Measurements from ENCODE around the gene NEURL4.
"Not testable (repeated sequence)": the region's sequence is repeated elsewhere in the genome, so short reads cannot be mapped to it uniquely, and the experiment has no call there.

Gene NEURL4

DNA sequence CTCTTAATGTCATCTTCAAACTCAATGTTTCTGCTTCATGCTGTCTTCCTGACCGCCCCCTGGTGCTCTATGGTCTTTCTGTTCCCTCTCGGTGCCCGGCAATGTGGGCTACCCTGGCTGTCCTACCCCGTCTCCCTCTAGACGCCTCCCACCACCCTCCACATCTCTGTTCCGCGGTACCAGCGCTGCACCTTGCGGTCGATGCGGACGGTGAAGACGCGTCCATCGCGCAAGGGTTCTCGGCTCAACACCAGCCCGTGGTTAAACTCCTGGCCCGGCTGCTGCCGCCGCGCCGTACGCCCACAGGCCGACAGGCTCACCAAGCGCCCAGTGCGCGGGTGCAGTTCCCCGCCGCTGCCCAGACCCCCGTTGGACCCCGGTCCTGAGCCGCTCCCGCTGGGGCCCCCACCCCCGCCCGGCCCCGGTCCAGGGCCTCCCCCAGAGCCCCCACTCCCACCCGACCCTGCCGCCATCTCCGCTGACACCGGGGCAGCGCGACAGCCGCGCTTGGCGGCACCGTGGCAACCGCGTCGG is at the start of gene NEURL4:
Gene NEURL4, minus strand, starts transcription at position 496 of the 534 bp plus-strand sequence. Its CDS starts 23 bp downstream, at position 473.
- DNase-seq: no peak

DNA sequence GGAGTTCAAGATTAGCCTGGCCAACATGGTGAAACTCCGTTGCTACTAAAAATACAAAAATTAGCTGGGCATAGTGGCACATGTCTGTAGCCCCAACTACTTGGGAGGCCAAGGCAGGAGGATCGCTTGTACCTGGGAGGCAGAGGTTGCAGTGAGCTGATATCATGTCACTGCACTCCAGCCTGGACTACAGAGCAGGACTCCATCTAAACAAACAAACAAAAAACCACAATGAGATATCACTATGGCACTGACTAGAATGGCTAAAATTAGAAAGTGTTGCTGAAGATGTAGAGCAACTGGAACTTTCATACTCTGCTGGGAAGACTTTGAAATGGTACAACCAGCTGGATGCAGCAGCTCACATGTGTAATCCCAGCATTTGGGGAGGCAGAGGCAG is 45.2 kb upstream of the NEURL4 start:
- DNase-seq: no peak

- DNase-seq: no peak
Observed at GRCh38 chr17:7370853-7371252, 41.7 kb upstream of the NEURL4 start.

- no peak for DNase-seq
Observed at GRCh38 chr17:7369825-7370224, 40.7 kb upstream of the NEURL4 start.

- DNase-seq: not testable (repeated sequence)
Observed at GRCh38 chr17:7368599-7368994, 39.5 kb upstream of the NEURL4 start.

DNA sequence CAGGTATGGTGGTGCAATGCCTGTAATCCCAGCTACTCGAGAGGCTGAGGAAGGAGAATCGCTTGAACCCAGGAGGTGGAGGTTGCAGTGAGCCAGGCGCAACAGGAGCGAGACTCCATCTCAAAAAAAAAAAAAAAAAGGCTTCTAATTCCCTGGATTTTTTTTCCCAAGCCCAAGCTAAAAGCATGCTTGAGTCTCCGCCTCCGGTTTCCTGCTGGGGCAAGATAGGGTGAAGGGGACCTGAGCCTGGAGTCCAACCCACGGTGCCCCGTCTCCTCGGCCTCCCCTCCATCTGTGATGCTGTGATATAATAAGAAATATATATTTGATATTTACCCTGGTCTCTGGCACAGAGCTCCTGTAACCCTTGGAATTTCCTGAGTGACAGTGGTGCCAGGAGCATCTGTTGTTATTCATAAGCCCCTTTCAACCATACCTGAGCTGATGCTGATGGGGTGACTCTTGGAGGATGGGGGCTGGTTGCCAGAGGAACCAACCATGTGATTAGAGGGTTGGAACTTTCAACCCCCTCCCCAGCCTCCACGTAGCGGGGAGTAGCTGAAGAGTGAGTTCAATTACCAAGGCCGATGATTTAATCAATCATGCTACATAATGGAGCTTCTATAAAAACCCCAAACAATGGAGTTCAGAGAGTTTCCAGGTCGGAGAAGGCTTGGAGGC is 38.9 kb upstream of the NEURL4 start:
- no peak for DNase-seq

DNA sequence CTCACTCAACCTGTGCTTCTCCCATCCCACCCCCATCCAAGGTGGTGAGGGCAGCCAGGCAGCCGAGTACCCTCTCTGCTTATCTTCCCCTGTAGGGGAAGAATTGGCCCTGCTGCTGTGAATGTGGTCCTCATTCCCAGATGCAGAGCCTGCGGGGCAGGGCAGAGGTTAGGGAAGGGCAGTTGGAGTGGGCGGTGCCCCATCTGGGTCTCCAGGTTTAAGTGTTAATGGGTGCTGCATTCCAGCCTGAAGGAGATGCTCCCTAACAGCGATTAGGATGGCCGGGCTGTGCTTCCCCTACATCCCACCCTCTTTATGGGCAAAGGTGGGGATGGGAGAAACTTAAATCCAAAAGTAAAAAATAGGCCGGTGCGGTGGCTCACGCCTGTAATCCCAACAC is 37.9 kb upstream of the NEURL4 start:
- no peak for DNase-seq

DNA sequence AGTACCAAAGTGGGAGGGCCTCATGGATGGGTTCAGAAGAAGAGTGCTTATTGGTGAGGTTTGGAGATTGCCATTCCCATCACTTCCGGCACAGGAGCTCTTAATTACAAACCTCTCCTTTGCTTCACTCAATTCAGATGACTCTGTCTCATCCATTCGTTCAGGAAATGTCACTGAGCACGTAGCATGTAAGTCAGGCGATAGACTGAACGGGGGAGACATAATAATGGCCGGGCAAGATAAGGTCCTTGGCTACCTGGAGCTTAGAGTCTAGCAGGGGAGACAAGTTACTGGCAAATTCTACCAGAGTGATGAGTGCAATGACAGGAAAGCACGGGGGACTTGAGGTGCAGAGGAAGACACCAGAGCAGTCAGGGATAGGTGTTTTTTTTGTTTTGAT is 36.8 kb upstream of the NEURL4 start:
- DNase-seq: not testable (repeated sequence)

DNA sequence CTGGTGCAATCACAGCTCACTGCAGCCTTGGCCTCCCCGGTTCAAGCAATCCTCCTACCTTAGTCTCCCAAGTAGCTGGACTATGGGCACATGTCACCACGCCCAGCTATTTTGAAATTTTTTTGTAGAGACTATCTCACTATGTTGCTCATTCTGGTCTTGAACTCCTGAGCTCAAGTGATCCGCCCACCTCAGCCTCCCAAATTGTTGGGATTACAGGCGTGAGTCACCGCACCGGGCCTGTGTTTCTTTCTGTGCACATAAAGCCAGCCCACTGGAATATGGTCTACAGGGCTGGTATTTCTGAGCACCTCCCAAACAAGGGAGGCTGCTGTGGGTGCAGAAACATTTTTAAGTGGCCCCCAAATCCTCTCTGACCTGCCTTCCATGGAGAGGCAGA is 34.2 kb upstream of the NEURL4 start:
- DNase-seq: no peak

DNA sequence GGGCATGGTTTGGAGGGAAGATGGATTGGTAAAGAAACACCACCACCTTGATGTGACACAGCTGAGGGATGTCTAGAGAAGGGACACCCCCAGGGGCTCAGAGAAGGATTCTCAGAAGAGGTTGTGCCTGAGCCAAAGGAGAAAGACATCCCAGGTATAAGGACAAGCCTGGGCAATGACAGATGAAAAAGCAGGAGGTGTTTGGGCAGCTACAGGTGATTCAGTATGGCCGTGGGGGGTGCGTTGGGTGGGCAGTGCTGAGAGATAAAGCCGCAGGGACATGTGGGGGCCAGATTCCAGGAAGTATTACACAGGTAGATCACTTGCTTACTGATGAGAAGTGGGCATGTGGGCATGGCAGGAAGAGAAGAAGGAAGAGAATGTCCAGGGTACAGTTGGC is 32.8 kb upstream of the NEURL4 start:
- DNase-seq: no peak

GRCh38 chr17:7357381-7357780 is 28.2 kb upstream of the NEURL4 start:
- DNase-seq: no peak

GRCh38 chr17:7356756-7357155 is 27.6 kb upstream of the NEURL4 start:
- DNase-seq: peak; percentile 32

DNA sequence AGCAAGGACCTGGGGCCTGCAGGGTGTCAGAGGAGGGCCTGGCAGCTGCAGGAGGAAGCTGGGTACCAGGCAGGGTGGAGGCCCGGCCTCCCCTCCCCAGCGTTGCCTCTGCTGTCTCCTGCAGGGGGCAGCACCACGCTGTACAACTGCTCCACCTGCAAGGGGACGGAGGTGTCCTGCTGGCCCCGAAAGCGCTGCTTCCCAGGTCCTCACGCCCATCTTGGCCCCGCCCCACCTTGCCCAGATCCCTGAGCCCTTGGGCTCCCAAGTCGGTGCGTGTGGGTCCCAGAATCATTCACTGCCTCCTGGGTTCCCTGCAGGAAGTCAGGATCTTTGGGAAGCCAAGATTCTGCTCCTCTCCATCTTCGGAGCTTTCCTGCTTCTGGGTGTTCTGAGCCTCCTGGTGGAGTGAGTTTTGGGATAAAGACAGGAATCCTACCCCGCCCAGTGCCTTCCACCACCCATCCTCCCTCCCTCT is 27.0 kb upstream of the NEURL4 start:
- peak; percentile 83 for DNase-seq

DNA sequence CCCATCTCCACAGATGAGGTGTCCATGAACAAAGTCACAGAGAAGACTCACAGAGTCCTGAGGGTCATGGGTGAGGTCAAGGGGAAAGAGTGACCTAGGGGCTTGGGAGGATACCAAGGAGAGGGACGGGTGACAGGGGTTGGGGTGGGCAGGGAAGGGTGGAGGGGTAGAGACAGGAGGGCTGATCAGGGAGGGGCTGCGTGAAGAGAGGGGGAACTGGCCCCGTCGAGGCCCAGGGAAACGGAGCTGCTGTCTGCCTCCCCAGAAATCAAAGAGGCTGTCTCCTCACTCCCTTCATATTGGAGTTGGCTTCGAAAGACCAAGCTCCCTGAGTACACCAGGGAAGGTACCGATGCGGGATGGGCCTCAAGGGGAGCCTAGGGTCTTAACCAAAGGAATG is 26.4 kb upstream of the NEURL4 start:
- DNase-seq: no peak

GRCh38 chr17:7355053-7355452 is 25.9 kb upstream of the NEURL4 start, which contains the start of gene TMEM95:
TMEM95 (plus strand) TSS chr17:7355156; CDS start chr17:7355205, 49 bp downstream.
- DNase-seq: no peak

DNA sequence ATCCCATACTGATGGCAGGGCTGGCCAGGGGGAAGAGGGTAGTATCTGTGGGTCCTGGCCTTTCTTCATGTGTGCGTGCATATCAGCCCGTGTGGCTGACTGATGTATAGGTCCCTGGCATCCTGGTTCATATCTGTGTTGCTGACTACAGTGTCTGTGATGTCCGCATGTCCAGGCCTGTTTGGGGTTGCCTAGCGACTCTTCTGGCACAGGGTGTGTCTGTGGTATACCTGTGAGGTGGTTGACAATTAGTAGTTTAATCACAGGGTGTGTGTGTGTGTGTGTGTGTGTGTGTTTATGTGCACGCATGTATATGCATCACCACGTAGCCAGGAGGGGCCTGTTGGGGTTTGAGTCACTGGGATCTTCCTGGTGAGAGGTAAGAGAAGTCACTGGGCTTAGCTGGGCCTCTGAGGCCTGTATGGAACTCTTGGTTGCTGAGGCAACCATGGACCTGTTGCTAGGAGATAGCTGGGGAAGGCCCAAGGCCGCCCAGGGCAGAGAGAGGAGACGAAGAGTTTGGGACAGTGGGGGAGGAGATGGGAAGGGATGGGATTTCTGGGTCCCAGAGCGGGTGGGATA is 25.2 kb upstream of the NEURL4 start:
- DNase-seq: no peak

DNA sequence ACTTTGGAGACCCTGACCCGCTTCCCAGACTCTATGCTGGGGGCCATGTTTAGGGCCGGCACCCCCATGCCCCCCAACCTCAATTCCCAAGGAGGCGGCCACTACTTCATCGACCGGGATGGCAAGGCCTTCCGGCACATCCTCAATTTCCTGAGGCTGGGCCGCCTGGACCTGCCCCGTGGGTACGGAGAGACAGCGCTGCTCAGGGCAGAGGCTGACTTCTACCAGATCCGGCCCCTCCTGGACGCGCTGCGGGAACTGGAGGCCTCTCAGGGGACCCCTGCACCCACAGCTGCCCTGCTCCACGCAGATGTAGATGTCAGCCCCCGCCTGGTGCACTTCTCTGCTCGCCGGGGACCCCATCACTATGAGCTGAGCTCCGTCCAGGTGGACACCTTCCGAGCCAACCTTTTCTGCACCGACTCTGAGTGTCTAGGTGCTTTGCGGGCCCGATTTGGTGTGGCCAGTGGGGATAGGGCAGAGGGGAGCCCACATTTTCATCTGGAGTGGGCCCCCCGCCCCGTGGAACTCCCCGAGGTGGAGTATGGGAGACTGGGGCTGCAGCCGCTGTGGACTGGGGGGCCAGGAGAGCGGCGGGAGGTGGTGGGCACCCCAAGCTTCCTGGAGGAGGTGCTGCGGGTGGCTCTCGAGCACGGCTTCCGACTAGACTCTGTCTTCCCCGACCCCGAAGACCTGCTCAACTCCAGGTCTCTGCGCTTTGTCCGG is 23.9 kb upstream of the NEURL4 start:
- DNase-seq: no peak

DNA sequence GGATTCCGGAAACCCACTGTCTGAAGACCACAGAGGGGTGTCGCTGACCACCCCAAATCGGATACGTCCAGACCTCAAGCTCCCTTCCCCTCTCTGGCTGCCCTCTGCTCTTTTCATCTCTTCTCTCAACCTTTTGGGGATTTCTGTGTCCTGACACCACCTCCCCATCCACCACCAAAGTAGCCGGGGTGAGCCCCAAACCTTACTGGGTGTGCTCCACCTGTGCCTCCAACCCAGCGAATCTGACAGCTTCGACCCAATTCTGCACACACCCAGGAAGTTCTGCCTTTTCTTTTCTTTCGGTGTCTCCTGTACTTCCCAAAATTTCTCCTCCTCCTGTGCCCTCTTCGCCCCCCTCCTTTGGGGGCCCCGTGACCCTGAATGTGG is 23.4 kb upstream of the NEURL4 start:
- no peak for DNase-seq

DNA sequence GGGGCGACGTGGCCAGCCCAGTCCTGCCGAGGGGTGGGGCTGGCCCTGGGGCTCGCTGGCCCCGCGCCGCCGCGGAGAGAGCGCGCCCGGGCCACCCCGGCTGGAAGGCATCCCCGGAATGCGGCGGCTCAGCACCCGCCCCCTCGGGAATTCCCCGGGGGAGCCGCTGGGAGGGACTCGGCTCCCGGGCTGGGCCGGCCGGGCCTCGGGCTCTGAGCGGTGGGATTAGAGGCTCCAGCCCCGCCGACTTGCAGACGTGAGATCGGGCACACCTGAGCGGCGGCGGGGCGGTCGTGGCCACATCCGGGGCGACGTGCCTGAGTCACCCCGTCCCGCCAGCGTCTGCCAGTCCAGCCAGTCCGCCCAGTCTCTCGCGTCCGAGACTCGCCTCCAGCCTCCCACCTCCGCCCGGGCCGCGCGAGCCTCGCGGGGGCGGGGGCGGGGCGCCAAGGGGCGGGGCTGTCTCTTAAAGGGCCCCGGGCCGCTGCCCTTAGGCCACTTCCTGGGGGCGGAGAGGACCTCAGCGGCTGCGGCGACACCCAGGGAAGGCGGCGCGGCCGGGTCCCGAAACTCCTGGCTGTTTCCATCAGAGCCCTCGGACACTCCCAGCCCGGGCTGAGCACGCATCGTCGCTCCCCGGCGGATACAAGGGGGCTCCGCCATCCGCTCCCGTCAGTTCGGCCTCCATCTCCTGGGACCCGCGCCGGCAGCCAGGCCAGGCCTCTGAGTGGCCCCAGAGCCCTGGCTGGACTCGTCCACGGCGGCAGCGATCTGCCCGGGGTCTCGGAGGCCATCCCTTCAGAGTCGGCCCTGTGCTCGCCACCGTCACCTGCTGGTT is 22.7 kb upstream of the NEURL4 start, which contains the start of gene KCTD11:
Gene KCTD11, plus strand, starts transcription at position 498 of the 838 bp plus-strand sequence.
- peak; percentile 91 for DNase-seq

DNA sequence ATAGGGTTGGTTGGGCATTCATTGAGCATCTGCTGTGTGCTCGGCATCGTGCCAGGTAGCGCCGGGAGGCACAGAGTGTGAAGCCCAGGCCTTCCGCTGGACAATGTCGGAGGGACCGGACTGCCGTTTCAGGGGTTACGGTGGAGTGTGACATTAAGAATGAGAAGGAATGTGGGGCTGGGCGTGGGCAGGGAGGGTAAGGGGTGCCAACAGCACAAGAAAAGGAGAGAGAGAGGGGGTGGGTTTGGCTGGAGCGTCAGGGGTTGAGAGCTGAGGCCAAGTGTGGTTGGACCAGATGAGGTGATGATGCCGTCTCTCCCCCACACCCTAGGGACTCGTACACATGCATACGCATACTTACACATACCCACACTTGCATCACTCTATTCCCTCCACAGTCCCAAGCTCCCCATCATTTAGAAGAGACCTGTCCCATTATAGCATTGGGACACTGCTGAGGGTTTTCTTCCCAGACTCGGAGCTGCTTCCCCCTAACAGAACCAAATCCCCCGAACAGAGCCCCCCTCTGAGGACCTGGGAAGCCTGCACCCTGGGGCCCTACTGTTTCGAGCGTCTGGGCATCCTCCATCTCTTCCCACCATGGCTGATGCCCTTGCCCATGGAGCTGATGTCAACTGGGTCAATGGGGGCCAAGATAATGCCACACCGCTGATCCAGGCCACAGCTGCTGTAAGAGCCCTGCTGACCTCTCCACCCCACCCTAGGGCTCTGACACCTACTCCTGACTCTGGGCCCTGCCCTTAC is 19.5 kb upstream of the NEURL4 start:
- DNase-seq: no peak

GRCh38 chr17:7347630-7348477 is 18.7 kb upstream of the NEURL4 start:
- DNase-seq: no peak
